HL-60 (cell line): ENCODE measurements around the gene CLSTN2.

ENCODE experiments used
- DNase-seq, 2 experiments: peaks; one replicate each; pipeline ENCODE4 v3.0.0-alpha.2; 2010 to 2020; ENCODE audit warnings: low read depth in 1 of 2, low spot score in 1 of 2
- H3K27ac ChIP-seq: fragments of 250-450 bp; sonication (Bioruptor Pico); replicated peaks from 2 replicates; pipeline ENCODE4 v1.5.1; 2020; ENCODE audit warnings: mild to moderate bottlenecking, moderate library complexity
- H3K27me3 ChIP-seq: fragments of 250-450 bp; sonication (Bioruptor Pico); 2 replicates; pipeline ENCODE4 v1.5.1; 2021; ENCODE audit warnings: mild to moderate bottlenecking, moderate library complexity; ENCODE audit not compliant: insufficient read depth, poor library complexity, severe bottlenecking
- H3K4me3 ChIP-seq: replicated peaks from 2 replicates; pipeline ENCODE4 v1.5.1; 2011; ENCODE audit warnings: mild to moderate bottlenecking, control low read depth, low read length; ENCODE audit not compliant: insufficient read depth
- CTCF ChIP-seq: IDR thresholded peaks from one replicate; pipeline ENCODE4 v1.5.1; 2011; ENCODE audit warnings: low read length, control low read depth, inconsistent platforms; ENCODE audit not compliant: insufficient read depth
- GABPA ChIP-seq: IDR thresholded peaks from 2 replicates; pipeline ENCODE4 v1.6.1; 2012; ENCODE audit warnings: low read depth
- POLR2AphosphoS5 ChIP-seq: IDR thresholded peaks from 2 replicates; pipeline ENCODE4 v1.6.1; 2012; ENCODE audit warnings: low read depth
- REST ChIP-seq: IDR thresholded peaks from 2 replicates; pipeline ENCODE4 v1.6.1; 2012; ENCODE audit warnings: low read depth; ENCODE audit not compliant: insufficient replicate concordance
- SPI1 ChIP-seq: IDR thresholded peaks from 2 replicates; pipeline ENCODE4 v1.6.1; 2012; ENCODE audit warnings: low read depth, mild to moderate bottlenecking, borderline replicate concordance

Gene CLSTN2

GRCh38 chr3:140433431-140433830, 498.4 kb downstream of the CLSTN2 start:
- Histone ChIP-seq H3K27ac (no peak overlapping the region), H3K27me3 (no peaks in the 10 kb centered on the region), H3K4me3 (no peak overlapping the region)
- TF ChIP-seq REST (no peak), SPI1 (no peak), POLR2AphosphoS5 (no peak), GABPA (no peak), CTCF (no peak)
- DNase-seq, result no peak

- TF ChIP-seq POLR2AphosphoS5 (no peak), SPI1 (no peak), GABPA (no peak), CTCF (no peak), REST (no peak)
- H3K27ac ChIP-seq, result no peak overlapping the region
- no peaks in the 10 kb centered on the region for H3K27me3 ChIP-seq
- DNase-seq, result no peak
- H3K4me3 ChIP-seq, result no peak overlapping the region
Measured at GRCh38 chr3:140434261-140434905, 499.4 kb downstream of the CLSTN2 start.

GRCh38 chr3:140436421-140436820, 501.4 kb downstream of the CLSTN2 start:
- Histone ChIP-seq H3K27ac (no peak overlapping the region), H3K27me3 (no peaks in the 10 kb centered on the region), H3K4me3 (no peak overlapping the region)
- no peak for TF ChIP-seq REST
- no peak for TF ChIP-seq GABPA
- TF ChIP-seq SPI1, result no peak
- TF ChIP-seq CTCF, result no peak
- no peak for TF ChIP-seq POLR2AphosphoS5
- no peak for DNase-seq
